GM12878 (cell line): Measurements from ENCODE around the gene MEIOSIN. TPM values are rescaled to one million over a fixed set of nuclear protein-coding genes. Genes with fewer than 3 reads are reported as not detected.
A peak's percentile ranks its signal among the peaks of the same experiment; 100 is the strongest.

Source experiments
- BRCA1 ChIP-seq: IDR thresholded peaks from 2 replicates; pipeline ENCODE4 v1.6.1; 2011; ENCODE audit warnings: low read depth, low read length, improper control_type of control experiment
- CBFB ChIP-seq: IDR thresholded peaks from 2 replicates; pipeline ENCODE4 v1.6.1; 2016; ENCODE audit warnings: antibody characterized with exemption, low read depth
- CTCF ChIP-seq, 3 experiments: IDR thresholded peaks in 2 of 3; conservative IDR thresholded peaks in 1 of 3; 2 replicates each; pipeline ENCODE4 v1.5.1; 2011; ENCODE audit warnings: low read depth in 3 of 3, low read length in 3 of 3, mild to moderate bottlenecking in 3 of 3, control low read depth in 2 of 3, moderate library complexity in 2 of 3, inconsistent platforms in 1 of 3, mixed read lengths in 1 of 3; ENCODE audit not compliant: control insufficient read depth in 2 of 3, insufficient read depth in 1 of 3; ENCODE audit errors: extremely low read depth in 1 of 3
- EED ChIP-seq: sonication (generic); IDR thresholded peaks from 2 replicates; pipeline ENCODE4 v1.6.1; 2016; ENCODE audit warnings: antibody characterized with exemption, low read depth
- ESRRA ChIP-seq: IDR thresholded peaks from 2 replicates; pipeline ENCODE4 v1.6.1; 2012; ENCODE audit warnings: mild to moderate bottlenecking, low read length, improper control_type of control experiment
- ETV6 ChIP-seq, 2 experiments: fragments of 450-650 bp in 1 of 2; IDR thresholded peaks in 1 of 2; conservative IDR thresholded peaks in 1 of 2; 2 replicates each; pipeline ENCODE4 v1.6.1; 2014; ENCODE audit warnings: antibody characterized with exemption in 1 of 2, borderline replicate concordance in 1 of 2, low read depth in 1 of 2, mild to moderate bottlenecking in 1 of 2, moderate library complexity in 1 of 2
- IKZF1 ChIP-seq: fragments of 450-650 bp; conservative IDR thresholded peaks from 2 replicates; pipeline ENCODE4 v1.6.1; 2017; ENCODE audit warnings: antibody characterized with exemption, mild to moderate bottlenecking
- IKZF2 ChIP-seq, 2 experiments: fragments of 450-650 bp; IDR thresholded peaks; 2 replicates each; pipeline ENCODE4 v1.6.1; 2017; ENCODE audit warnings: mild to moderate bottlenecking in 2 of 2, moderate library complexity in 2 of 2
- JUNB ChIP-seq: IDR thresholded peaks from 2 replicates; pipeline ENCODE4 v1.6.1; 2016; ENCODE audit warnings: antibody characterized with exemption, mild to moderate bottlenecking
- LARP7 ChIP-seq: fragments of 450-650 bp; IDR thresholded peaks from 2 replicates; pipeline ENCODE4 v1.6.1; 2017; ENCODE audit warnings: mild to moderate bottlenecking
- MEF2B ChIP-seq: fragments of 450-650 bp; IDR thresholded peaks from 2 replicates; pipeline ENCODE4 v1.6.1; 2018; ENCODE audit warnings: mild to moderate bottlenecking, moderate library complexity; ENCODE audit not compliant: partially characterized antibody, poor library complexity, severe bottlenecking
- MTA2 ChIP-seq: fragments of 450-650 bp; IDR thresholded peaks from 2 replicates; pipeline ENCODE4 v1.6.1; 2016; ENCODE audit warnings: low read depth, mild to moderate bottlenecking, moderate library complexity
- PAX5 ChIP-seq: IDR thresholded peaks from 2 replicates; pipeline ENCODE4 v1.6.1; 2011; ENCODE audit warnings: low read depth, low read length, borderline replicate concordance
- POLR2AphosphoS2 ChIP-seq: IDR thresholded peaks from 2 replicates; pipeline ENCODE4 v1.6.1; 2011; ENCODE audit warnings: low read depth, mild to moderate bottlenecking, low read length, improper control_type of control experiment, moderate library complexity
- SMARCA5 ChIP-seq: fragments of 450-650 bp; IDR thresholded peaks from 2 replicates; pipeline ENCODE4 v1.6.1; 2017; ENCODE audit warnings: mild to moderate bottlenecking
- STAT3 ChIP-seq: IDR thresholded peaks from 2 replicates; pipeline ENCODE4 v1.6.1; 2011; ENCODE audit warnings: low read depth, low read length, improper control_type of control experiment
- SUPT20H ChIP-seq: IDR thresholded peaks from 2 replicates; pipeline ENCODE4 v1.6.1; 2011; ENCODE audit warnings: low read depth, mild to moderate bottlenecking, low read length, moderate library complexity, borderline replicate concordance; ENCODE audit not compliant: control insufficient read depth
- USF1 ChIP-seq: IDR thresholded peaks from 2 replicates; pipeline ENCODE4 v1.6.1; 2011; ENCODE audit warnings: borderline replicate concordance, low read depth, mild to moderate bottlenecking, moderate library complexity, mixed read lengths, low read length; ENCODE audit not compliant: insufficient read depth; ENCODE audit errors: extremely low read length
- ZBTB4 ChIP-seq: fragments of 450-650 bp; formaldehyde crosslinking; IDR thresholded peaks from 2 replicates; pipeline ENCODE4 v1.4.0; 2022; ENCODE audit warnings: mild to moderate bottlenecking, moderate library complexity
- ZNF592 ChIP-seq: fragments of 450-650 bp; IDR thresholded peaks from 2 replicates; pipeline ENCODE4 v1.6.1; 2017; ENCODE audit warnings: mild to moderate bottlenecking, moderate library complexity
- ZSCAN29 ChIP-seq: fragments of 450-650 bp; IDR thresholded peaks from 2 replicates; pipeline ENCODE4 v1.6.1; 2017; ENCODE audit warnings: mild to moderate bottlenecking, moderate library complexity
- polyA plus RNA-seq, 11 experiments: library from polyadenylated mRNA; depleted of rRNA in 4 of 11; unstranded in 6 of 11; stranded (reverse) in 5 of 11; fragments of >200 nt; fragmentation: Nextera tagmentation in 4 of 11; fragmentation: Illumina TruSeq in 1 of 11; extraction: Ambion mirVana in 4 of 11; extraction: Trizol in 1 of 11; gene quantifications; 1 replicate in 1 of 11; 2 replicates in 10 of 11; pipeline versions ENCODE4 v1.2.1 to v1.2.3, GENCODE V29; 2011 to 2016; ENCODE audit warnings: inconsistent platforms in 2 of 11, missing spikeins in 2 of 11, low read depth in 1 of 11
- total RNA-seq, 4 experiments: library from RNA; depleted of rRNA in 3 of 4; stranded (reverse); fragments of >200 nt in 3 of 4; fragmentation: Illumina TruSeq in 1 of 4; extraction: Trizol in 1 of 4; gene quantifications; 2 replicates each; pipeline versions ENCODE4 v1.2.1 to v1.2.3, GENCODE V29; 2013 to 2021

Gene MEIOSIN
- total and polyA plus RNA-seq, 10 of the 15 experiments (the other 5 are each of a cell fraction or from before 2014, with no cell fraction given): 0.05 to 0.66 (median 0.14) TPM; not detected in 4

- no peak for TF ChIP-seq BRCA1
- no peak for TF ChIP-seq JUNB
- no peak for TF ChIP-seq ESRRA
- peak; percentile 39 to 40; a peak in 2 of 4 replicates for TF ChIP-seq IKZF2 (IDR thresholded peaks at IDR 0.05)
- 0 out of 2 replicates have a peak, but pooled peaks have one; percentile 11 for TF ChIP-seq MTA2
- TF ChIP-seq ZSCAN29: no peak
- TF ChIP-seq PAX5: peak; percentile 50; the same call in 1 of the 2 replicates
- no peak for TF ChIP-seq SMARCA5
- no peak for TF ChIP-seq ZNF592
- TF ChIP-seq IKZF1: peak; percentile 74
- TF ChIP-seq STAT3: no peak
- peak; percentile 83 for TF ChIP-seq CBFB
- TF ChIP-seq USF1: no peak
- TF ChIP-seq EED: peak; percentile 71
- TF ChIP-seq ETV6 (conservative IDR thresholded peaks at IDR 0.05 in 1 of 2, IDR thresholded peaks at IDR 0.05 in 1 of 2; ENCODE audit: borderline replicate concordance in 1 of 2, low read depth in 1 of 2): peak in 1 of 2 experiments; percentile 93; a peak in 2 of 4 replicates
- no peak for TF ChIP-seq MEF2B
- TF ChIP-seq LARP7: no peak
- TF ChIP-seq POLR2AphosphoS2: no peak
- no peak for TF ChIP-seq ZBTB4 (CRISPR knock-in tag)
- TF ChIP-seq SUPT20H: no peak
- no peak for TF ChIP-seq CTCF (IDR thresholded peaks at IDR 0.05 in 2 of 3, conservative IDR thresholded peaks at IDR 0.05 in 1 of 3; ENCODE audit: control insufficient read depth in 2 of 3, extremely low read depth in 1 of 3, insufficient read depth in 1 of 3, low read depth in 3 of 3, low read length in 3 of 3)
Observed at GRCh38 chr19:45790942-45791341, 57.7 kb downstream of the MEIOSIN start (continued).
